ENCODE results near the gene RIPOR1. TPM values are rescaled to one million over a fixed set of nuclear protein-coding genes. Genes with fewer than 3 reads are reported as not detected.

The RIPOR1 gene
- total RNA-seq, 1 experiment from 2014 or later, result 1.3 TPM

- H3K4me3 ChIP-seq (ENCODE audit: low read length), result no peak overlapping the region
- no peak overlapping the region for H3K4me2 ChIP-seq (ENCODE audit: low read depth, low read length, poor library complexity, severe bottlenecking)
- peak; percentile 57 for DNase-seq
- peaks cover 7% of the 10 kb centered on the region; the same call in 1 of the 2 replicates for H4K20me1 ChIP-seq (ENCODE audit: insufficient read depth, low read depth, low read length)
- H3K79me2 ChIP-seq (ENCODE audit: low read length), result no peaks in the 10 kb centered on the region
- no peaks in the 10 kb centered on the region for H3K27me3 ChIP-seq (ENCODE audit: low read length)
- no peak overlapping the region for H2AFZ ChIP-seq (ENCODE audit: low read length)
- H3K4me1 ChIP-seq (ENCODE audit: low read length), result peaks cover 26% of the 10 kb centered on the region
- H3K27ac ChIP-seq (ENCODE audit: low read length), result no peak overlapping the region
- H3K9me2 ChIP-seq (replicated peaks; ENCODE audit: insufficient read depth, low read length), result no peaks in the 10 kb centered on the region
- H3K9me3 ChIP-seq (ENCODE audit: low read length), result no peaks in the 10 kb centered on the region
- H3K36me3 ChIP-seq (ENCODE audit: insufficient read depth, low read length), result no peaks in the 10 kb centered on the region
- no peak overlapping the region for H3K9ac ChIP-seq (ENCODE audit: low read length)
Observed at GRCh38 chr16:67525176-67525860, 3.3 kb upstream of the RIPOR1 start.

GRCh38 chr16:67526149-67526791, 2.4 kb upstream of the RIPOR1 start:
- Histone ChIP-seq H3K79me2 (ENCODE audit: low read length) (no peaks in the 10 kb centered on the region), H3K27me3 (ENCODE audit: low read length) (no peaks in the 10 kb centered on the region), H3K9me3 (ENCODE audit: low read length) (no peaks in the 10 kb centered on the region), H3K27ac (ENCODE audit: low read length) (no peak overlapping the region), H3K9ac (ENCODE audit: low read length) (no peak overlapping the region), H3K9me2 (replicated peaks; ENCODE audit: insufficient read depth, low read length) (no peaks in the 10 kb centered on the region), H3K4me2 (ENCODE audit: low read depth, low read length, poor library complexity, severe bottlenecking) (no peak overlapping the region), H3K4me3 (ENCODE audit: low read length) (no peak overlapping the region), H3K4me1 (ENCODE audit: low read length) (peaks cover 29% of the 10 kb centered on the region), H3K36me3 (ENCODE audit: insufficient read depth, low read length) (no peaks in the 10 kb centered on the region), H4K20me1 (ENCODE audit: insufficient read depth, low read depth, low read length) (peaks cover 7% of the 10 kb centered on the region; the same call in 1 of the 2 replicates), H2AFZ (ENCODE audit: low read length) (no peak overlapping the region)
- peak; percentile 42 for DNase-seq

- H3K36me3 ChIP-seq (ENCODE audit: insufficient read depth, low read length), result no peaks in the 10 kb centered on the region
- H3K9me2 ChIP-seq (replicated peaks; ENCODE audit: insufficient read depth, low read length), result no peaks in the 10 kb centered on the region
- no peak for DNase-seq
- peak overlapping the region; percentile 72 for H3K4me2 ChIP-seq (ENCODE audit: low read depth, low read length, poor library complexity, severe bottlenecking)
- H3K4me3 ChIP-seq (ENCODE audit: low read length), result peak overlapping the region; percentile 59
- peaks cover 7% of the 10 kb centered on the region; the same call in 1 of the 2 replicates for H4K20me1 ChIP-seq (ENCODE audit: insufficient read depth, low read depth, low read length)
- H3K79me2 ChIP-seq (ENCODE audit: low read length), result no peaks in the 10 kb centered on the region
- peak overlapping the region; percentile 64 for H3K9ac ChIP-seq (ENCODE audit: low read length)
- H3K27ac ChIP-seq (ENCODE audit: low read length), result no peak overlapping the region
- no peak overlapping the region for H2AFZ ChIP-seq (ENCODE audit: low read length)
- no peaks in the 10 kb centered on the region for H3K9me3 ChIP-seq (ENCODE audit: low read length)
- no peaks in the 10 kb centered on the region for H3K27me3 ChIP-seq (ENCODE audit: low read length)
- peaks cover 31% of the 10 kb centered on the region for H3K4me1 ChIP-seq (ENCODE audit: low read length)
Observed at GRCh38 chr16:67528870-67529581, 397 bp downstream of the RIPOR1 start.

GRCh38 chr16:67529582-67530012, 968 bp downstream of the RIPOR1 start:
- Histone ChIP-seq H3K4me3 (ENCODE audit: low read length) (peak overlapping the region; percentile 59; the same call in 1 of the 2 replicates), H3K27ac (ENCODE audit: low read length) (no peak overlapping the region), H3K9me3 (ENCODE audit: low read length) (no peaks in the 10 kb centered on the region), H3K4me1 (ENCODE audit: low read length) (peaks cover 31% of the 10 kb centered on the region), H3K36me3 (ENCODE audit: insufficient read depth, low read length) (no peaks in the 10 kb centered on the region), H3K79me2 (ENCODE audit: low read length) (no peaks in the 10 kb centered on the region), H3K4me2 (ENCODE audit: low read depth, low read length, poor library complexity, severe bottlenecking) (peak overlapping the region; percentile 72), H2AFZ (ENCODE audit: low read length) (no peak overlapping the region), H3K27me3 (ENCODE audit: low read length) (no peaks in the 10 kb centered on the region), H4K20me1 (ENCODE audit: insufficient read depth, low read depth, low read length) (peaks cover 7% of the 10 kb centered on the region; the same call in 1 of the 2 replicates), H3K9me2 (replicated peaks; ENCODE audit: insufficient read depth, low read length) (no peaks in the 10 kb centered on the region), H3K9ac (ENCODE audit: low read length) (peak overlapping the region; percentile 64; the same call in 1 of the 2 replicates)
- DNase-seq, result no peak

- Histone ChIP-seq H3K9me3 (ENCODE audit: low read length) (no peaks in the 10 kb centered on the region), H3K4me2 (ENCODE audit: low read depth, low read length, poor library complexity, severe bottlenecking) (peak overlapping the region; percentile 72), H3K4me3 (ENCODE audit: low read length) (no peak overlapping the region; the same call in 1 of the 2 replicates), H4K20me1 (ENCODE audit: insufficient read depth, low read depth, low read length) (peaks cover 7% of the 10 kb centered on the region; the same call in 1 of the 2 replicates), H3K36me3 (ENCODE audit: insufficient read depth, low read length) (no peaks in the 10 kb centered on the region), H3K4me1 (ENCODE audit: low read length) (peaks cover 31% of the 10 kb centered on the region), H3K9ac (ENCODE audit: low read length) (no peak overlapping the region), H3K79me2 (ENCODE audit: low read length) (no peaks in the 10 kb centered on the region), H3K27ac (ENCODE audit: low read length) (no peak overlapping the region), H3K9me2 (replicated peaks; ENCODE audit: insufficient read depth, low read length) (no peaks in the 10 kb centered on the region), H2AFZ (ENCODE audit: low read length) (no peak overlapping the region), H3K27me3 (ENCODE audit: low read length) (no peaks in the 10 kb centered on the region)
- DNase-seq, result no peak
Observed at GRCh38 chr16:67530013-67530939, 1.6 kb downstream of the RIPOR1 start.

GRCh38 chr16:67531247-67531646, 2.6 kb downstream of the RIPOR1 start:
- Histone ChIP-seq H3K9me3 (ENCODE audit: low read length) (no peaks in the 10 kb centered on the region), H3K4me2 (ENCODE audit: low read depth, low read length, poor library complexity, severe bottlenecking) (no peak overlapping the region), H3K27me3 (ENCODE audit: low read length) (no peaks in the 10 kb centered on the region), H3K27ac (ENCODE audit: low read length) (no peak overlapping the region), H2AFZ (ENCODE audit: low read length) (no peak overlapping the region), H3K9me2 (replicated peaks; ENCODE audit: insufficient read depth, low read length) (no peaks in the 10 kb centered on the region), H3K9ac (ENCODE audit: low read length) (peak overlapping the region; percentile 16; the same call in 1 of the 2 replicates), H3K4me1 (ENCODE audit: low read length) (peaks cover 31% of the 10 kb centered on the region), H3K79me2 (ENCODE audit: low read length) (no peaks in the 10 kb centered on the region), H3K36me3 (ENCODE audit: insufficient read depth, low read length) (no peaks in the 10 kb centered on the region), H4K20me1 (ENCODE audit: insufficient read depth, low read depth, low read length) (peaks cover 11% of the 10 kb centered on the region; the same call in 1 of the 2 replicates), H3K4me3 (ENCODE audit: low read length) (no peak overlapping the region)
- no peak for DNase-seq

- DNase-seq, result peak; percentile 39
- no peak overlapping the region for H2AFZ ChIP-seq (ENCODE audit: low read length)
- no peaks in the 10 kb centered on the region for H3K79me2 ChIP-seq (ENCODE audit: low read length)
- no peaks in the 10 kb centered on the region for H3K27me3 ChIP-seq (ENCODE audit: low read length)
- H3K4me1 ChIP-seq (ENCODE audit: low read length), result peaks cover 31% of the 10 kb centered on the region
- H3K9me2 ChIP-seq (replicated peaks; ENCODE audit: insufficient read depth, low read length), result no peaks in the 10 kb centered on the region
- no peaks in the 10 kb centered on the region for H3K9me3 ChIP-seq (ENCODE audit: low read length)
- no peak overlapping the region for H3K4me2 ChIP-seq (ENCODE audit: low read depth, low read length, poor library complexity, severe bottlenecking)
- no peak overlapping the region for H3K27ac ChIP-seq (ENCODE audit: low read length)
- no peaks in the 10 kb centered on the region for H3K36me3 ChIP-seq (ENCODE audit: insufficient read depth, low read length)
- no peak overlapping the region for H3K4me3 ChIP-seq (ENCODE audit: low read length)
- H3K9ac ChIP-seq (ENCODE audit: low read length), result no peak overlapping the region
- peaks cover 11% of the 10 kb centered on the region; the same call in 1 of the 2 replicates for H4K20me1 ChIP-seq (ENCODE audit: insufficient read depth, low read depth, low read length)
Observed at GRCh38 chr16:67533024-67533560, 4.5 kb downstream of the RIPOR1 start.

Measured in Karpas-422 (cell line).